Measurements from ENCODE around the gene UCN2.
"Not testable (repeated sequence)": the region's sequence is repeated elsewhere in the genome, so short reads cannot be mapped to it uniquely, and the experiment has no call there.

The UCN2 gene

GRCh38 chr3:48532271-48532976 lies 31.2 kb downstream of the UCN2 start:
- no peak for DNase-seq

- not testable (repeated sequence) for DNase-seq
These were observed 32.9 kb downstream of the UCN2 start for GRCh38 chr3:48530701-48531100.

GRCh38 chr3:48528754-48529153 lies 34.8 kb downstream of the UCN2 start:
- no peak for DNase-seq

- no peak for DNase-seq
These were observed 35.5 kb downstream of the UCN2 start for GRCh38 chr3:48528048-48528447.

DNA sequence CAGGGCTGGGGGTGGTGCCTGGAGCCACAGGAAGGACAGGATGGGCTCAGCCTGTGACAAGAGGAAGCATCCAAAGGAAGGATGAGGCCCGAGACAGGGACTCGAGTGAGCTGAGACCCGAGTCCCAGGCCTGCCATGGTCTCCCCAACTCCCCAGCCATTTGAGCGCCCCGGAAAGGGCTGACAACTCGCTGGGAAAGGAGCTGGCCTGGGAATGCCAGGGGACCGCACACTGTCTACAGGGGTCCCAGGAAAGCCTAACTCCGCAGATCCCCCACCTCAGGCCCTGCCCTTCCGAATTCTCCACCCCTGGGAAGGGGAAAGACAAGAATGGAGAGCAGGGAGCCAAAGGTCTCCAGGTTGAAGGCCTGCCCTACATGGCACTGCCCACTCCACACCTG lies 38.6 kb downstream of the UCN2 start:
- no peak for DNase-seq

DNA sequence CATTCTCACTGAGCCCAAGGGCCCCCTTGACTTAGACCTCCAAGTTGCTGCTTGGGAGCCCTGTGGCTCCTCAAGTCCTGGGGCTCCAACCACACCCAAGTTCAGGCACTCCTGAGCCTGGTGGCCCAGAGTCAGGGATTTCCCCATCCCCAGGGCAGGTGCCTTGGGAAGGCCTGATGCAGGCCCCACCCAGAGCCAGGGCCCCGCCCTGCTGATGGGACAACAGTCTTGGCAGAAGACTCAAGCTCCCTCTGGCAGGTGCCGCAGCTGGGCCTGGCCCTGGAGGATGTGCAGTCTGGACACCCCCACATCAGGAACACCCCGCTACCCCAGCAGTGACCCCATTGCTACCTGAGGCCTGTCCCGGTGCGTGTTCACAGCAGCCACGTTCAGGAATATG lies 41.9 kb downstream of the UCN2 start:
- no peak for DNase-seq

DNA sequence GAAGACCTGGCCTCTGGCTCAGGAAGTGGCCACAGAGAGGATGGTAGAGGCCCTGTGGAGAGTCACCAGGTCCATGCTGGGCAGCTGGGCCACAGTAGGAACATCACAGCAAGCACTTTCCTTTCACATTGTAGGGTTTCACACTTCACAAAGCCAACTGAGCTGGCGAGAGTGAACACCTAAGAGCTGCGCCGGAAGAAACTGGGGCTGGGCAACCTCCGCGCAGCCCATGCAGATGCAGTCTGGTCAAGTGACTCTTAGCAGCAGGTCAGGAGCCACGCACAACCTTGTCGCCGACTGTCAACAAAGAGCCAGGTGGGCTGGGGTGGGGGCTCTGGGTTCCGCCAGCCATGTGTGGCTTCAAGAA lies 44.3 kb downstream of the UCN2 start:
- no peak for DNase-seq

- DNase-seq = no peak
These were observed 44.8 kb downstream of the UCN2 start for GRCh38 chr3:48518638-48519276.

GRCh38 chr3:48518069-48518468 lies 45.5 kb downstream of the UCN2 start:
- DNase-seq = no peak

DNA sequence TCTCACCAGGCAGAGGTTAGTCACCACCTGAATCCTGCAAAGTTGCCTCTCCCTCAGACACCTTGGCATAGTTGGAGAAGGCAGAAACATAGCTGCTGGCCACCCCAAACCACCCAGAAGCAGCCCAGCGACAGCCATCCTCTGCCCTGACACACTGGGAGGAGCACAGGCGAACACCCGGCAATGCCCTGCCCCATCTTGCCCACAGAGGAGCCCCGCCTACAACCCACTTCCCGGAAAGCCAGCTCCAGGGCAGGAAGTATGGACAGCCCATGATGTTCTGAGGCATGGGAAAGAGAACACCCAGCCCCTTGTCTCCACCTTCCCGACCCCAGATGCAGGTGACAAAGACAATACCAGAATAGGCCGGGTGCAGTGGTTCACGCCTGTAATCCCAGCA lies 47.0 kb downstream of the UCN2 start:
- peak; percentile 48 for DNase-seq

DNA sequence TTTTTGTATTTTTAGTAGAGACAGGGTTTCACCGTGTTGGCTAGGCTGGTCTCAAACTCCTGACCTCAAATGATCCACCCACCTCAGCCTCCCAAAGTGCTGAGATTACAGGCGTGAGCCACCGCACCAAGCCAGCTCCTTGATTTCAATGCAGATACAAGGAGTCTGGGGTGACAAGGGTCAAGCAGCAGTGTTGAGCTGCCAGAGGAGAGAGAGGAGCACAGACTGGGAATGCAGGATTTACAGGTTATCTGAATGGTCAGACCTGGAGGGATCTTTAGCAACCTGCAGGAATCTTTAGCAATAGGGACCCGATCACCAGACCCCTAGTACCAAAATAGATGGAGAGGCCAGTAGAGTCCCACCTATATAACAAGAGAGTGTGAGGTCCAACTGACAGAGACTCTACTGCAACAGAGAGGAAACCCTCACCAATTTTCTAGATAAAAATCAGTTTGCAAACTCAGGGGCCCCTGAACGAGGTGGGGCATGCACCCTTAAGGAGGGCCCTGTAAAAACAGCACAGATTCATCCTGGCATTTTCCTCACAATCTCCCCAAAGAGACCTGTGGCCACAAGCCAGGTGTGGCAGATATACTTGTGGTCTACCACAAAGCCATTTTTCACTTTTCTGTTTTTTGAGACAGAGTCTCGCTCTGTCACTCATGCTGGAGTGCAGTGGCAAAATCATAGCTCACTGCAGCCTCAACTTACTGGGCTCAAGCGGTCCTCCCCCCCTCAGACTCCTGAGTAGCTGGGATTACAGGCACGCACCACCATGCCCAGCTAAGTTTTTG lies 49.0 kb downstream of the UCN2 start:
- DNase-seq = peak; percentile 67

Measured in activated CD4-positive, alpha-beta T cell treated with anti-CD3 and anti-CD28 coated beads, Interleukin-2, Interleukin-6, amounts not matched to agents 100 ng/mL and 50 ng/mL, durations not matched to agents 16 hours and 8 hours (primary cell).